Motor neuron (in vitro differentiated cells): Measurements from ENCODE around the gene DNAJB8. TPM values are rescaled to one million over a fixed set of nuclear protein-coding genes. Genes with fewer than 3 reads are reported as not detected.
A peak's percentile ranks its signal among the peaks of the same experiment; 100 is the strongest.

Experiments used
- ATAC-seq, 8 experiments: fragments of 200-7000 bp; cut with Tn5 transposase; replicated peaks in 6 of 8; 2 replicates each; pipeline ENCODE4 v1.8.0; 2021; ENCODE audit warnings: mild to moderate bottlenecking in 8 of 8, moderate library complexity in 8 of 8
- H3K27ac ChIP-seq, 2 donors: fragments of 250-450 bp; sonication (Bioruptor Pico); 2 replicates each; pipeline ENCODE4 v1.9.0; 2021; ENCODE audit warnings: antibody characterized with exemption in 2 of 2, mild to moderate bottlenecking in 2 of 2, moderate library complexity in 1 of 2
- H3K4me1 ChIP-seq, 2 donors: fragments of 250-450 bp; sonication (Bioruptor Pico); replicated peaks in 1 of 2; 2 replicates each; pipeline ENCODE4 v1.6.1; 2021; ENCODE audit warnings: antibody characterized with exemption in 2 of 2, mild to moderate bottlenecking in 2 of 2, moderate library complexity in 1 of 2
- H3K4me3 ChIP-seq, 5 donors: fragments of 250-450 bp; sonication (Bioruptor Pico); 2 replicates each; pipeline ENCODE4 v1.9.0; 2021; ENCODE audit warnings: antibody characterized with exemption in 5 of 5, mild to moderate bottlenecking in 5 of 5, moderate library complexity in 4 of 5
- WGBS, 10 experiments: fragments of 450-650 bp; shearing (Covaris generic); methylation state at CpG; one replicate each; pipeline ENCODE4 v1.0.0; 2022; 5-methylcytosine and 5-hydroxymethylcytosine counted together
- in situ Hi-C, 9 experiments: fragments of 400-800 bp; cut with MboI; loops; one replicate each; pipeline ENCODE4 v1.15.0; 2021; ENCODE audit warnings: low sequenced_read_pairs in 9 of 9, low pct_unique_long_range_greater_than_20kb in 2 of 9; ENCODE audit not compliant: unreplicated experiment in 9 of 9
- total RNA-seq, 8 experiments: library from RNA; unstranded; fragments of 300-600 nt; gene quantifications; 2 replicates each; pipeline versions ENCODE4 v1.2.3 to v1.2.4, GENCODE V29; 2022

DNAJB8 gene
- total RNA-seq, 8 experiments from 2014 or later = under 0.01 to 0.90 (median 0.22) TPM; not detected in 1

- Histone ChIP-seq H3K4me1 (peaks cover 7 to 27% of the 10 kb centered on the region in 2 donors), H3K27ac (no peak overlapping the region), H3K4me3 (no peak overlapping the region)
- in situ Hi-C loops = loop anchor here in 1 of 9 experiments (25.0 kb wide), 1 partner anchor 392 kb away; no protein-coding TSS in a partner anchor
- ATAC-seq = no peak
- 33 to 100% (median 51%) methylated on average over 1 to 7 of the region's 11 CpGs for WGBS, 10 experiments
These were observed 12.2 kb upstream of the DNAJB8 start for GRCh38 chr3:128478576-128479506.

GRCh38 chr3:128476659-128477058 lies 10.0 kb upstream of the DNAJB8 start:
- WGBS, 10 experiments = 63 to 100% (median 80%) methylated on average over 1 to 3 of the region's 5 CpGs; no CpG with 5 or more reads in 3 of the 10 experiments
- no peak overlapping the region for H3K4me3 ChIP-seq
- ATAC-seq = no peak
- peaks cover 0 to 8% of the 10 kb centered on the region in 2 donors for H3K4me1 ChIP-seq
- in situ Hi-C loops = loop anchor here in 1 of 9 experiments (25.0 kb wide), 1 partner anchor 389 kb away; no protein-coding TSS in a partner anchor
- H3K27ac ChIP-seq = no peak overlapping the region

GRCh38 chr3:128475355-128475754 lies 8.7 kb upstream of the DNAJB8 start:
- peaks cover 0 to 3% of the 10 kb centered on the region in 2 donors for H3K4me1 ChIP-seq
- ATAC-seq = no peak
- no peak overlapping the region for H3K27ac ChIP-seq
- no peak overlapping the region for H3K4me3 ChIP-seq
- in situ Hi-C loops = loop anchor here in 1 of 9 experiments (25.0 kb wide), 1 partner anchor 388 kb away; no protein-coding TSS in a partner anchor
- WGBS, 10 experiments = 67 to 100% (median 72%) methylated on average over 1 to 6 of the region's 8 CpGs; no CpG with 5 or more reads in 7 of the 10 experiments

DNA sequence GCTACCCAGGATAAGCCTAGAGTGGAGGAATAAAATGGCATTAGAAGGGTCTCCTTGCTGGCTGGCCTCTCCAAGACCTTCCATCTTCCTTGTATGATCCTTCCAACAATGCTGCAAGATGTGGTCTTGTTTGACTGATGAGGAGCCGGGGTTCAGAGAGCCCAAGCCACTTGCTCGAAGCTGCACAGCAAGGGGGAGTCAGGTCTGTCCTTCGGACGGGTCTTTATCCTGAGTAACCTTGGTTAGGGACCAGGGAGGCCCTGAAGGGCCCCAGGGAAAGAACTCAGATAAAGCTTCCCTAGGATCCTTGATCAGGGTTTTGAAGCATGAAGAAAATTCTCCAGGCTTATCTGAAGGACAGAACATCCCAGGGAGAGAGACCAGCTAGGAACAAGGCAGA lies 7.0 kb upstream of the DNAJB8 start:
- H3K27ac ChIP-seq = no peak overlapping the region
- no peak overlapping the region for H3K4me3 ChIP-seq
- no peak for ATAC-seq
- H3K4me1 ChIP-seq = peaks cover 0 to 3% of the 10 kb centered on the region in 2 donors
- WGBS, 10 experiments = 17 to 48% (median 40%) methylated on average over 1 to 4 of the region's 4 CpGs; no CpG with 5 or more reads in 3 of the 10 experiments
- in situ Hi-C loops = no loop called here

- in situ Hi-C loops = no loop called here
- peak in 6 of 8 experiments; percentile 24 to 93 (median 74) for ATAC-seq
- peaks cover 0 to 3% of the 10 kb centered on the region in 2 donors for H3K4me1 ChIP-seq
- WGBS, 10 experiments = 0 to 33% (median 0%) methylated on average over 1 of the region's 6 CpGs; no CpG with 5 or more reads in 7 of the 10 experiments
- H3K27ac ChIP-seq = no peak overlapping the region
- H3K4me3 ChIP-seq = no peak overlapping the region
These were observed 6.5 kb upstream of the DNAJB8 start for GRCh38 chr3:128473180-128473519.

- ATAC-seq = peak in 5 of 8 experiments; percentile 41 to 68 (median 51)
- WGBS, 10 experiments = 40 to 80% (median 58%) methylated on average over 1 to 7 of the region's 13 CpGs; no CpG with 5 or more reads in 4 of the 10 experiments
These were observed 5.9 kb upstream of the DNAJB8 start for GRCh38 chr3:128472449-128473179.

GRCh38 chr3:128471720-128472119 lies 5.0 kb upstream of the DNAJB8 start:
- WGBS, 10 experiments = 0 to 100% (median 67%) methylated on average over 1 to 3 of the region's 3 CpGs; no CpG with 5 or more reads in 4 of the 10 experiments
- no peak overlapping the region for H3K4me3 ChIP-seq
- peaks cover 0 to 5% of the 10 kb centered on the region in 2 donors for H3K4me1 ChIP-seq
- no peak for ATAC-seq
- H3K27ac ChIP-seq = no peak overlapping the region
- in situ Hi-C loops = no loop called here

More at GRCh38 chr3:128472449-128473179, 5.9 kb upstream of the DNAJB8 start:
- no peak overlapping the region for H3K27ac ChIP-seq
- in situ Hi-C loops = no loop called here
- no peak overlapping the region for H3K4me3 ChIP-seq
- H3K4me1 ChIP-seq = peaks cover 0 to 3% of the 10 kb centered on the region in 2 donors

GRCh38 chr3:128471110-128471509 lies 4.4 kb upstream of the DNAJB8 start:
- peak in 3 of 8 experiments; percentile 54 to 69 (median 57) for ATAC-seq
- Histone ChIP-seq H3K27ac (no peak overlapping the region), H3K4me3 (no peak overlapping the region), H3K4me1 (peaks cover 0 to 5% of the 10 kb centered on the region in 2 donors)
- in situ Hi-C loops = no loop called here
- 33 to 100% (median 64%) methylated on average over 1 to 2 of the region's 2 CpGs; no CpG with 5 or more reads in 4 of the 10 experiments for whole genome bisulfite sequencing, 10 experiments

- 13 to 71% (median 56%) methylated on average over 1 to 8 of the region's 13 CpGs; no CpG with 5 or more reads in 5 of the 10 experiments for WGBS, 10 experiments
- in situ Hi-C loops = no loop called here
- ATAC-seq = peak in 3 of 8 experiments; percentile 35 to 80 (median 62)
These were observed 3.6 kb upstream of the DNAJB8 start for GRCh38 chr3:128470134-128470899.

GRCh38 chr3:128469556-128469955 lies 2.9 kb upstream of the DNAJB8 start:
- peaks cover 0 to 5% of the 10 kb centered on the region in 2 donors for H3K4me1 ChIP-seq
- WGBS, 10 experiments = 27 to 81% (median 73%) methylated on average over 2 to 5 of the region's 6 CpGs; no CpG with 5 or more reads in 5 of the 10 experiments
- no peak overlapping the region for H3K4me3 ChIP-seq
- no peak overlapping the region for H3K27ac ChIP-seq
- in situ Hi-C loops = no loop called here
- ATAC-seq = no peak

More at GRCh38 chr3:128470134-128470899, 3.6 kb upstream of the DNAJB8 start:
- Histone ChIP-seq H3K4me1 (peaks cover 0 to 5% of the 10 kb centered on the region in 2 donors), H3K4me3 (no peak overlapping the region), H3K27ac (no peak overlapping the region)

GRCh38 chr3:128468791-128469527 lies 2.3 kb upstream of the DNAJB8 start:
- H3K27ac ChIP-seq = no peak overlapping the region
- in situ Hi-C loops = no loop called here
- 61 to 100% (median 85%) methylated on average over 1 to 9 of the region's 10 CpGs; no CpG with 5 or more reads in 2 of the 10 experiments for WGBS, 10 experiments
- no peak for ATAC-seq
- H3K4me1 ChIP-seq = peaks cover 0 to 5% of the 10 kb centered on the region in 2 donors
- no peak overlapping the region for H3K4me3 ChIP-seq
